ENCODE results near the gene ANKRD12. TPM values are rescaled to one million over a fixed set of nuclear protein-coding genes. Genes with fewer than 3 reads are reported as not detected.

The ANKRD12 gene
- total and polyA plus RNA-seq, 2 donors (not counting 1 experiment from before 2014, with no cell fraction given) = 13.0 to 53.3 TPM

GRCh38 chr18:9096685-9097084, 39.9 kb upstream of the ANKRD12 start:
- Histone ChIP-seq H3K27me3 (ENCODE audit: control insufficient read depth, insufficient read depth, low read length) (no peaks in the 10 kb centered on the region), H2AFZ (ENCODE audit: low read length) (no peak overlapping the region), H3K9me3 (ENCODE audit: control insufficient read depth, insufficient read depth, low read depth, low read length) (no peaks in the 10 kb centered on the region), H3K9ac (ENCODE audit: insufficient read depth, low read length) (no peak overlapping the region), H3K79me2 (ENCODE audit: control insufficient read depth, insufficient read depth, low read length) (no peaks in the 10 kb centered on the region), H4K20me1 (ENCODE audit: control insufficient read depth, extremely low read depth, insufficient read depth, low read length) (no peaks in the 10 kb centered on the region), H3K36me3 (ENCODE audit: control insufficient read depth, insufficient read depth, low read length) (no peaks in the 10 kb centered on the region), H3K4me3 (replicated peaks in 1 of 4; ENCODE audit: control extremely low read depth in 1 of 4, insufficient read depth in 1 of 4, low read depth in 3 of 4, low read length in 4 of 4) (no peak overlapping the region), H3K4me2 (ENCODE audit: extremely low read depth, insufficient read depth, low read length) (no peak overlapping the region), H3K27ac (ENCODE audit: insufficient read depth, low read length) (no peak overlapping the region), H3K4me1 (ENCODE audit: control insufficient read depth, extremely low read depth, insufficient read depth, low read length) (peaks cover 14% of the 10 kb centered on the region)
- DNase-seq (ENCODE audit: low read depth in 2 of 2) = no peak
- TF ChIP-seq EZH2 (IDR thresholded peaks at IDR 0.05; ENCODE audit: low read length, missing control alignments) = no peak
- no peak for TF ChIP-seq CTCF (conservative IDR thresholded peaks at IDR 0.05 in 1 of 2, IDR thresholded peaks at IDR 0.05 in 1 of 2; ENCODE audit: low read depth in 1 of 2, low read length in 2 of 2)

- TF ChIP-seq CTCF (conservative IDR thresholded peaks at IDR 0.05 in 1 of 2, IDR thresholded peaks at IDR 0.05 in 1 of 2; ENCODE audit: low read depth in 1 of 2, low read length in 2 of 2) (no peak), EZH2 (IDR thresholded peaks at IDR 0.05; ENCODE audit: low read length, missing control alignments) (no peak)
- no peak overlapping the region for H3K9ac ChIP-seq (ENCODE audit: insufficient read depth, low read length)
- no peak for DNase-seq (ENCODE audit: low read depth in 2 of 2)
- no peaks in the 10 kb centered on the region for H3K9me3 ChIP-seq (ENCODE audit: control insufficient read depth, insufficient read depth, low read depth, low read length)
- H4K20me1 ChIP-seq (ENCODE audit: control insufficient read depth, extremely low read depth, insufficient read depth, low read length) = no peaks in the 10 kb centered on the region
- H3K27ac ChIP-seq (ENCODE audit: insufficient read depth, low read length) = no peak overlapping the region
- H3K79me2 ChIP-seq (ENCODE audit: control insufficient read depth, insufficient read depth, low read length) = no peaks in the 10 kb centered on the region
- no peak overlapping the region for H2AFZ ChIP-seq (ENCODE audit: low read length)
- no peaks in the 10 kb centered on the region for H3K27me3 ChIP-seq (ENCODE audit: control insufficient read depth, insufficient read depth, low read length)
- H3K4me3 ChIP-seq (replicated peaks in 1 of 4; ENCODE audit: control extremely low read depth in 1 of 4, insufficient read depth in 1 of 4, low read depth in 3 of 4, low read length in 4 of 4) = no peak overlapping the region
- H3K4me1 ChIP-seq (ENCODE audit: control insufficient read depth, extremely low read depth, insufficient read depth, low read length) = peaks cover 15% of the 10 kb centered on the region
- no peaks in the 10 kb centered on the region for H3K36me3 ChIP-seq (ENCODE audit: control insufficient read depth, insufficient read depth, low read length)
- no peak overlapping the region for H3K4me2 ChIP-seq (ENCODE audit: extremely low read depth, insufficient read depth, low read length)
These were observed 39.2 kb upstream of the ANKRD12 start for GRCh38 chr18:9097349-9097748.

- no peaks in the 10 kb centered on the region for H4K20me1 ChIP-seq (ENCODE audit: control insufficient read depth, extremely low read depth, insufficient read depth, low read length)
- H3K4me2 ChIP-seq (ENCODE audit: extremely low read depth, insufficient read depth, low read length) = no peak overlapping the region
- TF ChIP-seq EZH2 (IDR thresholded peaks at IDR 0.05; ENCODE audit: low read length, missing control alignments) (no peak), CTCF (conservative IDR thresholded peaks at IDR 0.05 in 1 of 2, IDR thresholded peaks at IDR 0.05 in 1 of 2; ENCODE audit: low read depth in 1 of 2, low read length in 2 of 2) (no peak)
- no peaks in the 10 kb centered on the region for H3K36me3 ChIP-seq (ENCODE audit: control insufficient read depth, insufficient read depth, low read length)
- H3K27ac ChIP-seq (ENCODE audit: insufficient read depth, low read length) = no peak overlapping the region
- no peak overlapping the region for H3K9ac ChIP-seq (ENCODE audit: insufficient read depth, low read length)
- H3K27me3 ChIP-seq (ENCODE audit: control insufficient read depth, insufficient read depth, low read length) = no peaks in the 10 kb centered on the region
- no peak for DNase-seq (ENCODE audit: low read depth in 2 of 2)
- no peak overlapping the region for H2AFZ ChIP-seq (ENCODE audit: low read length)
- H3K9me3 ChIP-seq (ENCODE audit: control insufficient read depth, insufficient read depth, low read depth, low read length) = no peaks in the 10 kb centered on the region
- H3K4me3 ChIP-seq (replicated peaks in 1 of 4; ENCODE audit: control extremely low read depth in 1 of 4, insufficient read depth in 1 of 4, low read depth in 3 of 4, low read length in 4 of 4) = no peak overlapping the region
- H3K79me2 ChIP-seq (ENCODE audit: control insufficient read depth, insufficient read depth, low read length) = peaks cover 32% of the 10 kb centered on the region
- H3K4me1 ChIP-seq (ENCODE audit: control insufficient read depth, extremely low read depth, insufficient read depth, low read length) = peaks cover 2% of the 10 kb centered on the region
These were observed 35.8 kb upstream of the ANKRD12 start for GRCh38 chr18:9100796-9101195.
